Body of pancreas (tissue), 4 donors: ENCODE data around the gene PRM3. TPM values are rescaled to one million over a fixed set of nuclear protein-coding genes. Genes with fewer than 3 reads are reported as not detected.

Experiments used
- ATAC-seq: fragments of 150-250 bp; one replicate; pipeline ENCODE4 v1.9.1; 2016
- DNase-seq, 4 donors: peaks; one replicate each; pipeline ENCODE4 v3.0.0-alpha.2; 2019
- H3K27ac ChIP-seq, 4 donors: fragments of 200-600 bp; sonication (generic); 1 replicate in 3 of 4; 2 replicates in 1 of 4; pipeline versions ENCODE4 v1.5.1 to v1.6.1; 2016 to 2019; ENCODE audit warnings: mild to moderate bottlenecking in 1 of 4, mixed read lengths in 1 of 4, moderate library complexity in 1 of 4
- H3K27me3 ChIP-seq, 2 donors: fragments of 200-600 bp; sonication (generic); one replicate each; pipeline ENCODE4 v1.6.0; 2016; ENCODE audit warnings: mild to moderate bottlenecking in 1 of 2
- H3K36me3 ChIP-seq, 2 donors: fragments of 200-600 bp; sonication (generic); replicated peaks in 1 of 2; 2 replicates each; pipeline ENCODE4 v1.5.1; 2016; ENCODE audit warnings: low read depth in 2 of 2; ENCODE audit not compliant: insufficient read depth in 1 of 2
- H3K4me1 ChIP-seq: fragments of 200-600 bp; sonication (generic); one replicate; pipeline ENCODE4 v1.6.0; 2016
- H3K4me3 ChIP-seq, 2 donors: fragments of 200-600 bp; sonication (generic); 1 replicate in 1 of 2; 2 replicates in 1 of 2; pipeline ENCODE4 v1.5.1; 2016 to 2019
- H3K9me3 ChIP-seq, 3 donors: fragments of 200-600 bp; sonication (generic); 1 replicate in 2 of 3; 2 replicates in 1 of 3; pipeline ENCODE4 v1.5.1; 2016
- CTCF ChIP-seq, 7 experiments: fragments of 450-650 bp in 4 of 7; fragments of 200-600 bp in 3 of 7; sonication (generic) in 3 of 7; IDR thresholded peaks; one replicate each; pipeline ENCODE4 v1.5.1; 2016 to 2019; ENCODE audit warnings: antibody characterized with exemption in 7 of 7
- POLR2A ChIP-seq, 3 donors: fragments of 450-650 bp; IDR thresholded peaks; one replicate each; pipeline ENCODE4 v1.6.1; 2016; ENCODE audit warnings: antibody characterized with exemption in 3 of 3, mild to moderate bottlenecking in 2 of 3
- WGBS, 2 donors: methylation state at CpG; one replicate each; pipeline ENCODE4 v1.1.5; 2017; 5-methylcytosine and 5-hydroxymethylcytosine counted together
- intact Hi-C: fragments of 100-400 bp; cut with DNase I; formaldehyde crosslinking; loops from one replicate; pipeline ENCODE4 v1.15.1; 2023
- total RNA-seq, 2 donors: library from RNA; depleted of rRNA; stranded (reverse); fragments of >200 nt; gene quantifications; one replicate each; pipeline ENCODE4 v1.1.0, GENCODE V29; 2016

Gene PRM3
- total RNA-seq, 2 donors from 2014 or later = not detected

- H3K4me3 ChIP-seq = no peak overlapping the region
- H3K27me3 ChIP-seq = no peaks in the 10 kb centered on the region
- WGBS, 2 donors = 92 to 94% methylated on average over 8 of the region's 8 CpGs
- no peak for DNase-seq
- H3K9me3 ChIP-seq = no peaks in the 10 kb centered on the region
- intact Hi-C loops = no loop called here
- no peaks in the 10 kb centered on the region for H3K36me3 ChIP-seq
- no peak overlapping the region for H3K27ac ChIP-seq
- TF ChIP-seq POLR2A (IDR thresholded peaks at IDR 0.05) (no peak), CTCF (IDR thresholded peaks at IDR 0.05) (no peak)
- ATAC-seq = no peak
- H3K4me1 ChIP-seq = peaks cover 16% of the 10 kb centered on the region
Measured at GRCh38 chr16:11314309-11314894, 41.0 kb upstream of the PRM3 start.

- no peaks in the 10 kb centered on the region for H3K27me3 ChIP-seq
- H3K4me1 ChIP-seq = peaks cover 16% of the 10 kb centered on the region
- intact Hi-C loops = no loop called here
- H3K9me3 ChIP-seq = no peaks in the 10 kb centered on the region
- 82 to 92% methylated on average over 2 to 9 of the region's 9 CpGs for WGBS, 2 donors
- DNase-seq (no peak), ATAC-seq (no peak)
- H3K4me3 ChIP-seq = no peak overlapping the region
- no peak for TF ChIP-seq POLR2A (IDR thresholded peaks at IDR 0.05)
- TF ChIP-seq CTCF (IDR thresholded peaks at IDR 0.05) = no peak
- H3K36me3 ChIP-seq = no peaks in the 10 kb centered on the region
- H3K27ac ChIP-seq = peak overlapping the region in 2 of 4 donors; percentile 35 to 50
Measured at GRCh38 chr16:11313493-11314308, 40.3 kb upstream of the PRM3 start.

GRCh38 chr16:11312718-11313492 lies 39.5 kb upstream of the PRM3 start:
- H3K27me3 ChIP-seq = no peaks in the 10 kb centered on the region
- TF ChIP-seq CTCF (IDR thresholded peaks at IDR 0.05) (no peak), POLR2A (IDR thresholded peaks at IDR 0.05) (no peak)
- H3K36me3 ChIP-seq = no peaks in the 10 kb centered on the region
- H3K9me3 ChIP-seq = no peaks in the 10 kb centered on the region
- H3K27ac ChIP-seq = peak overlapping the region; percentile 35 to 65 (median 42)
- peaks cover 16% of the 10 kb centered on the region for H3K4me1 ChIP-seq
- no peak overlapping the region for H3K4me3 ChIP-seq
- peak; percentile 71 for ATAC-seq
- WGBS, 2 donors = 28 to 40% methylated on average over 5 to 8 of the region's 8 CpGs
- DNase-seq = peak; percentile 43 to 74 (median 64)
- intact Hi-C loops = no loop called here

- Histone ChIP-seq H3K27me3 (no peaks in the 10 kb centered on the region), H3K27ac (no peak overlapping the region), H3K9me3 (no peaks in the 10 kb centered on the region), H3K4me1 (peaks cover 16% of the 10 kb centered on the region), H3K4me3 (no peak overlapping the region), H3K36me3 (no peaks in the 10 kb centered on the region)
- no peak for ATAC-seq
- DNase-seq = no peak
- WGBS, 2 donors = 70 to 84% methylated on average over 10 of the region's 10 CpGs
- intact Hi-C loops = no loop called here
- no peak for TF ChIP-seq POLR2A (IDR thresholded peaks at IDR 0.05)
- no peak for TF ChIP-seq CTCF (IDR thresholded peaks at IDR 0.05)
Measured at GRCh38 chr16:11310997-11311561, 37.6 kb upstream of the PRM3 start.
